Measurements from ENCODE around the gene ETFA. TPM values are rescaled to one million over a fixed set of nuclear protein-coding genes. Genes with fewer than 3 reads are reported as not detected.

The ETFA gene
- total RNA-seq, 3 donors from 2014 or later (not counting 1 experiment from before 2014, with no cell fraction given): 71.9 to 93.1 (median 79.8) TPM

DNA sequence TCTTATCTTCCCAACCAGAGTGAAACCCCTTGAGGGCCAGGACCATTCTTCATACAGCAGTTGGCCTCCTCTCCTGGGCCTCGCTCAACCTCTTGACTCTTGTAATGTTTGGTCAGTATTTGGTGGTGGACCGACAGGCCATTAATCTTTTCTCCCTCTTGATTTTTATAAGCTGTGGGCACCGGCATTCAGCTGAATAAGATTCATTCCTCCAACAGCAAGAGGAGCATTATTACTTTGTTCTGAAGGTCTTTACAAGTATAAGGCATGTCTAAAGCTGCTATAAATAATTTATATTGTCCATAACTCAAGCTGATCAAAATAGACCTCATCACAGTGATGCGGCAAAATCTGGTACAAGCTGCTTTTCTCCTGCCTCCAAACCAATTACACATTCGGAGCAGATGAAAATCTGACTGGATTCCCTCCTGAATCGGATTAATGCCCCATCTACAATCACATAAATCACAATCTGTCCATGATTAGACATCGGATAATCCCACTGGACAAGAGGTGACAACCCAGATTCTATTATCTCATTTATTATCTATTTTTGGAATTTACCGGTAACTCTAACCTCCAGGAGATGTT, 16.9 kb upstream of the ETFA start:
- no peaks in the 10 kb centered on the region for H3K4me1 Mint-ChIP-seq
- Histone ChIP-seq H3K4me1 (ENCODE audit: control insufficient read depth, insufficient read depth, low read length) (no peaks in the 10 kb centered on the region), H3K9me3 (ENCODE audit: control insufficient read depth, insufficient read depth, low read length) (no peaks in the 10 kb centered on the region), H3K27ac (ENCODE audit: low read length) (no peak overlapping the region), H3K4me3 (ENCODE audit: low read length) (no peak overlapping the region), H3K36me3 (ENCODE audit: control insufficient read depth, insufficient read depth, low read length) (no peaks in the 10 kb centered on the region), H3K27me3 (ENCODE audit: control insufficient read depth, insufficient read depth, low read length) (peaks cover 7% of the 10 kb centered on the region)
- no peak for TF ChIP-seq CTCF (IDR thresholded peaks at IDR 0.05)
- H3K9me3 Mint-ChIP-seq: no peaks in the 10 kb centered on the region
- no peak for DNase-seq
- 91% methylated on average over 7 of the region's 8 CpGs for WGBS (ENCODE audit: insufficient coverage)
- ATAC-seq: no peak
- H3K27ac Mint-ChIP-seq: no peak overlapping the region
- H3K27me3 Mint-ChIP-seq (ENCODE audit: low read depth in 2 of 2): peaks cover 47 to 61% of the 10 kb centered on the region in 2 donors
- intact Hi-C loops (cut with micrococcal nuclease): no loop called here
- no peak overlapping the region for H3K4me3 Mint-ChIP-seq
- no peaks in the 10 kb centered on the region for H3K36me3 Mint-ChIP-seq

- no peak for ATAC-seq
- H3K27ac Mint-ChIP-seq: no peak overlapping the region
- H3K27ac ChIP-seq (ENCODE audit: low read length): no peak overlapping the region
- no peaks in the 10 kb centered on the region for H3K9me3 ChIP-seq (ENCODE audit: control insufficient read depth, insufficient read depth, low read length)
- no peak overlapping the region for H3K4me3 ChIP-seq (ENCODE audit: low read length)
- no peak for DNase-seq
- no peaks in the 10 kb centered on the region for H3K36me3 Mint-ChIP-seq
- peaks cover 12% of the 10 kb centered on the region for H3K27me3 ChIP-seq (ENCODE audit: control insufficient read depth, insufficient read depth, low read length)
- H3K4me3 Mint-ChIP-seq: no peak overlapping the region
- peaks cover 45 to 61% of the 10 kb centered on the region in 2 donors for H3K27me3 Mint-ChIP-seq (ENCODE audit: low read depth in 2 of 2)
- no peaks in the 10 kb centered on the region for H3K4me1 Mint-ChIP-seq
- intact Hi-C loops (cut with micrococcal nuclease): no loop called here
- 81% methylated on average over 8 of the region's 8 CpGs for WGBS (ENCODE audit: insufficient coverage)
- no peaks in the 10 kb centered on the region for H3K9me3 Mint-ChIP-seq
- no peaks in the 10 kb centered on the region for H3K4me1 ChIP-seq (ENCODE audit: control insufficient read depth, insufficient read depth, low read length)
- H3K36me3 ChIP-seq (ENCODE audit: control insufficient read depth, insufficient read depth, low read length): no peaks in the 10 kb centered on the region
- no peak for TF ChIP-seq CTCF (IDR thresholded peaks at IDR 0.05)
These were observed 16.2 kb upstream of the ETFA start for GRCh38 chr15:76327191-76328105.

DNA sequence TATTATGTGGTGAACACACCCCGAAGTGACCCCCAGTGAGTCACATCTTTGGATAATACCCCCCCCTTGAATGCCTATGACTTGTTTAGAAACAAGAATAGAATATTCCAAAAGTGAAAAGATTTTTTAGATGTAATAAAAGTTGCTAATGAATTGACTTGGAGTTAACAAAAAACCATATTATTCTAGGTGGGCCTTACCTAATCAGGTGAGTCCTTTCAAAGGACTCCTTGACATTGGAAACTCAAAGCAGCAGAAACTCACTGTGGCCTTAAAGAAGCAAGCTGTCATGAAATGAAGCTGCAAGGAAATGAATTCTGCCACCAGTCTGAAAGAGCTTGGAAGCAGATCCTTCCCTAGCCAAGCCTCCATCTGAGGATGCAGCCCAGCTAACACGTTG, 14.4 kb upstream of the ETFA start:
- Mint-ChIP-seq H3K9me3 (no peaks in the 10 kb centered on the region), H3K4me3 (no peak overlapping the region), H3K27me3 (ENCODE audit: low read depth in 2 of 2) (peaks cover 42 to 68% of the 10 kb centered on the region in 2 donors), H3K4me1 (no peaks in the 10 kb centered on the region), H3K27ac (no peak overlapping the region), H3K36me3 (no peaks in the 10 kb centered on the region)
- no peaks in the 10 kb centered on the region for H3K4me1 ChIP-seq (ENCODE audit: control insufficient read depth, insufficient read depth, low read length)
- intact Hi-C loops (cut with micrococcal nuclease): no loop called here
- no peak overlapping the region for H3K27ac ChIP-seq (ENCODE audit: low read length)
- H3K9me3 ChIP-seq (ENCODE audit: control insufficient read depth, insufficient read depth, low read length): no peaks in the 10 kb centered on the region
- H3K36me3 ChIP-seq (ENCODE audit: control insufficient read depth, insufficient read depth, low read length): no peaks in the 10 kb centered on the region
- ATAC-seq (no peak), DNase-seq (no peak)
- H3K4me3 ChIP-seq (ENCODE audit: low read length): no peak overlapping the region
- WGBS (ENCODE audit: insufficient coverage): 82% methylated on average over 2 of the region's 2 CpGs
- no peak for TF ChIP-seq CTCF (IDR thresholded peaks at IDR 0.05)
- peaks cover 12% of the 10 kb centered on the region for H3K27me3 ChIP-seq (ENCODE audit: control insufficient read depth, insufficient read depth, low read length)
